ENCODE measurements around the gene L3MBTL4.

L3MBTL4 gene

DNA sequence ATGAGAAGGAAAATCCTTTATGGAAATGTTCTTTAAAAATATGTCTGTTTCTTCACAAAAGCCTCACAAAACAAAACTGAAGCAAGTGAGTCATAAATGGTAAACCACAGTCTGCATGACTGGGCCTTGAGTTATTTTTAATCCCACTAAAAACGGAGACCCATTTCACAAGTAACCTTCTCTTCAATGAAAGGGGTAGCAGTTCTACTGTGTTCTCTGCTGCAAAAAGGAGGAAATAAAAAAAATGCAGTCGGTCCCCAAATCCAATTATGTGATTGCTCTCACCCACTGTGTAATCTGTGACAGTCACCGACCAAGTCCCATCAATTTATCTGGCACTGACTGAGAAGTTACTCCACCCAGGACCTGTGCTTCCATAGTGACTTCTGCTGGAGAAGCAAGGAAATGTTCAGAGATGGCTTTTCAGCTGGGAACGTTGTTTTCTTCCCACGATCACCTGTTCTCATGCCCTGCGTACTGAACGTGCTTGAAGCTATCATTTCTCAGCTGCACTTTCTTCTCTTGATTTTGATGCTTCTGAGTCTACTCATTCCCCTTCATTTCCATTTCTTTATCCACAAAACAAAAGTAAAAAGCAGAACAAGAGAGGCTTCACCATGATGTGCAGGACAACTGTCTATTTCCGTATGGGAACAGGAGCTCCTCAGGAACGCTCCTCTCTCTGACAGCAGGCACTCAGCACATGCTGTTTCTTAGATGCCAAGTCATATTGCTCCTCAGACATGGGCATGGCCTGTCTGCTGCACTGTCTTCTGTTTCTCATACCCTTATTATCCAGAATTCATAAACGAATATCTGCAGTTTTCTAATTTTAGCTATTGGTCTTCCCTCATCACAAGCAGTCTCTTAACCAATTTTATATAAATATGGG is 439.4 kb downstream of the L3MBTL4 start:
- H3K27ac Mint-ChIP-seq: peak overlapping the region; percentile 62
- H3K9me3 Mint-ChIP-seq: no peaks in the 10 kb centered on the region
- H3K36me3 Mint-ChIP-seq: no peaks in the 10 kb centered on the region
- H3K4me3 Mint-ChIP-seq: peak overlapping the region; percentile 45
- peak; percentile 77 for ATAC-seq
- H3K4me1 Mint-ChIP-seq: peaks cover 35% of the 10 kb centered on the region
- H3K27me3 Mint-ChIP-seq: no peaks in the 10 kb centered on the region

DNA sequence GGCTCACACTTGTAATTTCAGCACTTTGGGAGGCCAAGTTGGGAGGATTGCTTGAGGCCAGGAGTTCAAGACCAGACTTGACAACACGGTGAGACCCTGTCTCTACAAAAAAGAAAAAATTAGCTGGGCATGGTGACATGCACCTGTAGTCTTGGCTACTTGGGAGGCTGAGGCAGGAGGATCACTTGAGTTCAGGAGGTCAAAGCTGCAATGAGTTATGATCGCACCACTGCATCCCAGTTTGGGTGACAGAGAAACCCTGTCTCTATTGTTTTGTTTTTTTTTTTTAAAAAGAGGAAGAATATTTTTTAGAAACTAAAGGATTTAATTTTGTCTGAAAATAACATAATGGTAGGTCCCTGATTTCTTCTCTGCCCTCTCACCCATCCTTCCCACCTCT is 440.0 kb downstream of the L3MBTL4 start:
- Mint-ChIP-seq H3K36me3 (no peaks in the 10 kb centered on the region), H3K4me3 (no peak overlapping the region), H3K27ac (peak overlapping the region; percentile 62), H3K4me1 (peaks cover 35% of the 10 kb centered on the region), H3K9me3 (no peaks in the 10 kb centered on the region), H3K27me3 (no peaks in the 10 kb centered on the region)
- ATAC-seq: no peak

DNA sequence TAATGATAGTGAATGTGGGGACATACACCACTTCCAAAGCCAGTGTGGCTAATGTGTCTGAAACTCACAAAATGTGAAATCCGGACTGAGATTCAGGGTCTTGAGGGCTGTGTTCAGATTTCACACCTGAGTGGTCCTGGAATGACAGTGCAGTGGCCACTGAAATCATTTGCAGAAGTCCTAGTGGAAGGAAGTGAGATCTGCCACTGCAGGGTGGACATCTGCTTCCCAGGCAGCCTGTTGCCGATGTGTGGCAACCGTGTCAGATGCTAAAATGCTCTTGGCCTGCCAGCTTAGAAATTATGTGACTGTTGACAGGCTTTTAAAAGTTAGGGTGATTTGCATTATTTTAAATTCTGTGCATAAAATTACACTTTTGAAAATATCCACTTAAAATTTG is 441.6 kb downstream of the L3MBTL4 start:
- no peak for ATAC-seq
- H3K36me3 Mint-ChIP-seq: no peaks in the 10 kb centered on the region
- no peak overlapping the region for H3K4me3 Mint-ChIP-seq
- H3K9me3 Mint-ChIP-seq: no peaks in the 10 kb centered on the region
- H3K4me1 Mint-ChIP-seq: peaks cover 35% of the 10 kb centered on the region
- no peaks in the 10 kb centered on the region for H3K27me3 Mint-ChIP-seq
- no peak overlapping the region for H3K27ac Mint-ChIP-seq

- peak; percentile 50 for ATAC-seq
- no peak overlapping the region for H3K4me3 Mint-ChIP-seq
- H3K27me3 Mint-ChIP-seq: no peaks in the 10 kb centered on the region
- no peaks in the 10 kb centered on the region for H3K9me3 Mint-ChIP-seq
- H3K27ac Mint-ChIP-seq: no peak overlapping the region
- peaks cover 35% of the 10 kb centered on the region for H3K4me1 Mint-ChIP-seq
- H3K36me3 Mint-ChIP-seq: peaks cover 4% of the 10 kb centered on the region
These were observed 442.4 kb downstream of the L3MBTL4 start for GRCh38 chr18:5972298-5972697.

DNA sequence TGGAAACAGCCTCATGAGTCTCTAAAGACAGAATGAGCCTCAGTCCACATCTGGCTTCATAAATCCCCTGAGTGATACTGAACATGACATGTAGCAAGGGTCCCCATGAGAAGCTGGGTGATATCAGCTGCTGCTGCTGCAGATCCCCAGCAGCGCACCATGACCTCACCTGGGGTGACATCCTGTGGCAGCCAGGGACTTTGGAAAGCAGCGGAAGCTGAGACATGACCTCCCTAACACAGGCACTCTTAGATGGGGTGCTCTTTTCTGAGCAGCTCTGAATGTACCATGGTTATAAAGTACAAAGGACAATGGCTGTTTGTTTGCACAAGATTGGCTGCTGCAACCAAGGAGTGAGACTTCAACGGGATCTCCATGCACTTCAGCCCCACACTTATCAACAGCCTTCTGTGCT is 444.7 kb downstream of the L3MBTL4 start:
- peaks cover 20% of the 10 kb centered on the region for H3K4me1 Mint-ChIP-seq
- no peak for ATAC-seq

DNA sequence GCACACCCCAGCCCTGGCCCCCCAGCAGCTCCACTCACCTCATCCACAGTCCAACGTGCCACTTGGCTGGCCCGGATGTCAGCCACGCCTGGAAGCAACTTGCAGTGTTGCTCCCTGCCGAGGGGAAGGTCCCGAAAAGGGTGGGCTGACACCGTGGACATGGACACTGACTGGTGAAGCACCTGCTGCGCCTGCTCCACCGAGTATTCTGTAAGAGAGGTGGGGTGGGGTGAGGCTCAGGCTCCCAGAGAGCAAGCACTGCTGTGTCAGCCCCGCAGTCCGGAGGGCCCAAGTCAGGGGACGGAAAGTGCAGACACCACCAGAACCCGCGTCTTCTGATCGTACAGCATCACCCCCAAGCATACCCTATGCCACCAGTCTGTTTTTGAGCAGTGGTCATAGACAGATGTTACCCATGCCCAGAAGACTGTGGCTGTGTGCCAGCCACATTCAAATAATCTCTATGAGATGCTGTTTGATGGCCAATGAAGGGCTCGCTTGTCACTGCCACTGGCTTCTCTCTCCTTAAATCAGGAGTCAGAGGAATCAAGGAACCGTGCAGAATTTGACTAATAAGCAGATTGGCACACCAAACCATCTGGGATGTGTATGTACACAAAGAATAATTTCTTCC is 445.2 kb downstream of the L3MBTL4 start:
- Mint-ChIP-seq H3K27me3 (no peaks in the 10 kb centered on the region), H3K4me1 (peaks cover 14% of the 10 kb centered on the region), H3K27ac (no peak overlapping the region), H3K9me3 (no peaks in the 10 kb centered on the region), H3K4me3 (no peak overlapping the region), H3K36me3 (peaks cover 4% of the 10 kb centered on the region)
- no peak for ATAC-seq

More for the DNA sequence above, 444.7 kb downstream of the L3MBTL4 start:
- Mint-ChIP-seq H3K36me3 (peaks cover 4% of the 10 kb centered on the region), H3K27ac (no peak overlapping the region), H3K4me3 (no peak overlapping the region), H3K9me3 (no peaks in the 10 kb centered on the region), H3K27me3 (no peaks in the 10 kb centered on the region)

GRCh38 chr18:5967666-5968065 is 447.0 kb downstream of the L3MBTL4 start:
- no peak for ATAC-seq
- Mint-ChIP-seq H3K9me3 (no peaks in the 10 kb centered on the region), H3K36me3 (peaks cover 4% of the 10 kb centered on the region), H3K27me3 (no peaks in the 10 kb centered on the region), H3K27ac (no peak overlapping the region), H3K4me1 (peaks cover 8% of the 10 kb centered on the region), H3K4me3 (no peak overlapping the region)

DNA sequence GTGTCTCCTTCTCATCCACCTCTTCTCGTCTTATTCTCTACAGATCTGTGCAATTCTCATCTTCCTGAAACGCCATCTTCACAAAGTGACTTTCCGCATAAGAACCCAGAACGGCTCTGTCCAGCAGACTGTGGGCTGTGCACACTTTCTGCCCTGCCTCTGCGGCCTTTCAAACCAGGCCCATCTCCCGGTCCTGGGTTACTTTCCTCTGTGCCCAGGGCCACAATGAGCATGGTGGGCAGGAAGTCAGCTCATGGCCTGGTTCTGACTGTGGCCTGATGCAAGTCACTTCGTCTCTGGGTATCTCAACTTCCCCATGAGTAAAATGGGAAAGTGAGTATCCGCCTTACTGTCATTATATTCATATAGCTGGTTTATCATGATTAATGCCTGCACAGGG is 447.7 kb downstream of the L3MBTL4 start:
- H3K4me1 Mint-ChIP-seq: peaks cover 1% of the 10 kb centered on the region
- ATAC-seq: no peak
- H3K4me3 Mint-ChIP-seq: no peak overlapping the region
- H3K36me3 Mint-ChIP-seq: peaks cover 4% of the 10 kb centered on the region
- H3K27ac Mint-ChIP-seq: no peak overlapping the region
- H3K27me3 Mint-ChIP-seq: no peaks in the 10 kb centered on the region
- H3K9me3 Mint-ChIP-seq: no peaks in the 10 kb centered on the region

DNA sequence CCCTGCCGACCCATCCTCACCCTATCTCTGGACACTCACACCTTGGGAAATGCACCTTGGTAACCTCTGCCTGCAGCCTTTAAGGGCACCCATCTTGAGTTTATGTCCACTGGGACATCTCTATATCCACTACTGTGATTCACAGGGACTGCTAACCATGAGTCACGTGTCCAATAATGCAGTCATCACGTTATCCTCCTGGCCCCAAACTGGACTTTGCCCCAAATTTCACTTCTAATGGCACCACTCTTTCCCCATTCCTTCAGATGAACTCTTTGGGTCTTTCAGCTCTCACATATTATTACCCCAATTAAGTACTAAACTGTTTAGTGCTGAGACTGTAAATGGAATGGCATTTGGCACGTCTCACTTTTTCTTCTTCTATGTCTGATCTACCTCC is 448.2 kb downstream of the L3MBTL4 start:
- H3K27ac Mint-ChIP-seq: no peak overlapping the region
- peaks cover 4% of the 10 kb centered on the region for H3K36me3 Mint-ChIP-seq
- H3K4me1 Mint-ChIP-seq: no peaks in the 10 kb centered on the region
- no peak overlapping the region for H3K4me3 Mint-ChIP-seq
- no peaks in the 10 kb centered on the region for H3K9me3 Mint-ChIP-seq
- no peaks in the 10 kb centered on the region for H3K27me3 Mint-ChIP-seq
- ATAC-seq: no peak

DNA sequence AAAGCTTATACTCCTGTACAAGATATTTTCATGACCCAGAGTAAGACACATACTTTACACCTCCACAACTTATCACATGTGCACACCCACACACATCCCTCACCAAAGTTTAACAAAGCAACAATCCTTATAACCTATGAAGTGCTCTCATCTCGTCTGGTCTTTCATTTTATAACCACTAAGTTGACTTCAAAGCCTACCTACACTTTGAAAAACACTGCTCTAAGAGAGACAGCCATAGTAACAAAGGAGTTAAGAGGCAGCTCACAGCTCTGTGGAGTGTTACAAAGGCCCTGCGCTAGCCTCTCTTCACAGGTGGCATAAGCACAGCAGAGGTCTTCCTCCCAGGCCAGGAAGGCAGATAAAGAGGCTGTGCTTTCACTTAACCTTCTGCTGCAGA is 449.7 kb downstream of the L3MBTL4 start:
- no peak overlapping the region for H3K27ac Mint-ChIP-seq
- H3K4me3 Mint-ChIP-seq: no peak overlapping the region
- no peaks in the 10 kb centered on the region for H3K4me1 Mint-ChIP-seq
- H3K36me3 Mint-ChIP-seq: peaks cover 4% of the 10 kb centered on the region
- ATAC-seq: no peak
- no peaks in the 10 kb centered on the region for H3K27me3 Mint-ChIP-seq
- no peaks in the 10 kb centered on the region for H3K9me3 Mint-ChIP-seq

GRCh38 chr18:5964596-5964995 is 450.1 kb downstream of the L3MBTL4 start:
- Mint-ChIP-seq H3K36me3 (peaks cover 4% of the 10 kb centered on the region), H3K4me1 (no peaks in the 10 kb centered on the region), H3K9me3 (no peaks in the 10 kb centered on the region), H3K4me3 (no peak overlapping the region), H3K27ac (no peak overlapping the region), H3K27me3 (no peaks in the 10 kb centered on the region)
- ATAC-seq: no peak

DNA sequence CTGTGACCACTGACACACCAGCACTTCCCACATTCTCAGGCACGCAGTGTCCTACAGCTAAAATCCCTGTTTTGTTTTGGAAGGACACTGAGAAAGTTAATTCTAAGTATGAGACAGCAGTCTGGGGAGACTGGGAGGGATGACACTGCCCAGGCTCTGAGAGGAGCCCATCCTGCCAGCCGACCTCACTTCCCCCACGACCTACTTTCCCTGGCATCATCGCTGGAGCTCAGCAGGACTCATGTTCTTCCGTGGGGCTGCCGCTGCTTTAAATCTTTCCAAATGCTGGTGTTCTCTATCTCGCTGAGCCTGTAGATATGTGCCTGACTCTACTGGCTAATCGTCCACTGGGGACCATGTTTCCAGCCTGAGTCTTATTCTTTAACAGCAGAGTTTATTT is 450.6 kb downstream of the L3MBTL4 start:
- no peaks in the 10 kb centered on the region for H3K27me3 Mint-ChIP-seq
- H3K4me3 Mint-ChIP-seq: no peak overlapping the region
- no peak for ATAC-seq
- H3K27ac Mint-ChIP-seq: no peak overlapping the region
- H3K36me3 Mint-ChIP-seq: peaks cover 4% of the 10 kb centered on the region
- no peaks in the 10 kb centered on the region for H3K9me3 Mint-ChIP-seq
- no peaks in the 10 kb centered on the region for H3K4me1 Mint-ChIP-seq

GRCh38 chr18:5963267-5963666 is 451.4 kb downstream of the L3MBTL4 start:
- ATAC-seq: no peak
- H3K36me3 Mint-ChIP-seq: peaks cover 4% of the 10 kb centered on the region
- H3K4me3 Mint-ChIP-seq: no peak overlapping the region
- no peak overlapping the region for H3K27ac Mint-ChIP-seq
- no peaks in the 10 kb centered on the region for H3K4me1 Mint-ChIP-seq
- no peaks in the 10 kb centered on the region for H3K27me3 Mint-ChIP-seq
- no peaks in the 10 kb centered on the region for H3K9me3 Mint-ChIP-seq

GRCh38 chr18:5962362-5962761 is 452.3 kb downstream of the L3MBTL4 start:
- H3K4me3 Mint-ChIP-seq: no peak overlapping the region
- ATAC-seq: no peak
- H3K4me1 Mint-ChIP-seq: no peaks in the 10 kb centered on the region
- H3K27me3 Mint-ChIP-seq: no peaks in the 10 kb centered on the region
- H3K36me3 Mint-ChIP-seq: peaks cover 1% of the 10 kb centered on the region
- H3K27ac Mint-ChIP-seq: no peak overlapping the region
- H3K9me3 Mint-ChIP-seq: peaks cover 3% of the 10 kb centered on the region

- no peaks in the 10 kb centered on the region for H3K4me1 Mint-ChIP-seq
- H3K27me3 Mint-ChIP-seq: no peaks in the 10 kb centered on the region
- no peak for ATAC-seq
- no peaks in the 10 kb centered on the region for H3K36me3 Mint-ChIP-seq
- peaks cover 3% of the 10 kb centered on the region for H3K9me3 Mint-ChIP-seq
- no peak overlapping the region for H3K27ac Mint-ChIP-seq
- H3K4me3 Mint-ChIP-seq: no peak overlapping the region
These were observed 452.9 kb downstream of the L3MBTL4 start for GRCh38 chr18:5961828-5962150.
